ENCODE measurements around the gene FKBP4. TPM values are rescaled to one million over a fixed set of nuclear protein-coding genes. Genes with fewer than 3 reads are reported as not detected.

The FKBP4 gene
- total and polyA plus RNA-seq, 2 of the 13 experiments (the other 11 are each of a cell fraction or from before 2014, with no cell fraction given), result 25.7 to 66.1 TPM

- TF ChIP-seq TFAP4 (IDR thresholded peaks at IDR 0.05; ENCODE audit: borderline replicate concordance, low read depth), result peak; percentile 18; the same call in 1 of the 2 replicates
- TF ChIP-seq SMYD3 (CRISPR knock-in tag; IDR thresholded peaks at IDR 0.05), result peak; percentile 100
- peak; percentile 98 for TF ChIP-seq ZNF775 (CRISPR knock-in tag; IDR thresholded peaks at IDR 0.05; ENCODE audit: borderline replicate concordance)
- no peak for TF ChIP-seq TRIM22 (IDR thresholded peaks at IDR 0.05)
- TF ChIP-seq ZBTB44 (CRISPR knock-in tag; IDR thresholded peaks at IDR 0.05), result peak; percentile 99
- TF ChIP-seq MED1 (CRISPR knock-in tag; IDR thresholded peaks at IDR 0.05), result peak; percentile 95
- no peak for TF ChIP-seq ZFP36 (IDR thresholded peaks at IDR 0.05; ENCODE audit: borderline replicate concordance, low read depth, low read length, partially characterized antibody)
- no peak for TF ChIP-seq CCAR2 (optimal IDR thresholded peaks at IDR 0.05; ENCODE audit: low read depth, low read length)
- peak; percentile 100 for TF ChIP-seq ATF5 (CRISPR knock-in tag; IDR thresholded peaks at IDR 0.05; ENCODE audit: low read depth)
- peak; percentile 95 for TF ChIP-seq ZBTB34 (CRISPR knock-in tag; IDR thresholded peaks at IDR 0.05)
- TF ChIP-seq NR3C1 (CRISPR knock-in tag; IDR thresholded peaks at IDR 0.05), result peak; percentile 95
- TF ChIP-seq ZNF75D (CRISPR knock-in tag; IDR thresholded peaks at IDR 0.05; ENCODE audit: borderline replicate concordance), result peak; percentile 99
- peak; percentile 100 for TF ChIP-seq ZNF124 (CRISPR knock-in tag; IDR thresholded peaks at IDR 0.05)
- peak; percentile 99 for TF ChIP-seq ZNF761 (CRISPR knock-in tag; conservative IDR thresholded peaks at IDR 0.05)
- peak; percentile 44 for TF ChIP-seq SRSF1 (optimal IDR thresholded peaks at IDR 0.05; ENCODE audit: low read depth, low read length)
- no peak for TF ChIP-seq ASH2L (IDR thresholded peaks at IDR 0.05; ENCODE audit: insufficient read length, low read depth, low read length)
- TF ChIP-seq KDM5A (IDR thresholded peaks at IDR 0.05; ENCODE audit: borderline replicate concordance, low read length), result no peak
- peak; percentile 99 for TF ChIP-seq ZNF530 (CRISPR knock-in tag; IDR thresholded peaks at IDR 0.05; ENCODE audit: low read depth)
- TF ChIP-seq SSRP1 (CRISPR knock-in tag; IDR thresholded peaks at IDR 0.05), result no peak
- TF ChIP-seq ARNTL (CRISPR knock-in tag; IDR thresholded peaks at IDR 0.05), result peak; percentile 97
- TF ChIP-seq CSRNP1 (CRISPR knock-in tag; IDR thresholded peaks at IDR 0.05), result peak; percentile 100
- peak; percentile 77 for TF ChIP-seq NR2C2 (CRISPR knock-in tag; IDR thresholded peaks at IDR 0.05; ENCODE audit: borderline replicate concordance)
Observed at GRCh38 chr12:2752676-2753371, 41.9 kb upstream of the FKBP4 start (continued).

Measured in HepG2 (cell line).